Gastroesophageal sphincter (tissue), 3 donors: ENCODE data around the gene CACNA1F.

Experiments used
- EP300 ChIP-seq: sonication (generic); formaldehyde crosslinking; IDR thresholded peaks from one replicate; pipeline ENCODE4 v1.6.1; 2017; ENCODE audit warnings: antibody characterized with exemption, mild to moderate bottlenecking
- POLR2A ChIP-seq, 2 donors: fragments of 450-650 bp; IDR thresholded peaks; one replicate each; pipeline ENCODE4 v1.6.1; 2017; ENCODE audit warnings: antibody characterized with exemption in 2 of 2, mild to moderate bottlenecking in 2 of 2, moderate library complexity in 1 of 2
- POLR2AphosphoS5 ChIP-seq: sonication (generic); formaldehyde crosslinking; IDR thresholded peaks from one replicate; pipeline ENCODE4 v1.6.1; 2017; ENCODE audit warnings: antibody characterized with exemption
- TF ChIP-seq, protein P1 (sequence below), 4 experiments: fragments of 200-600 bp in 2 of 4; fragments of 450-650 bp in 2 of 4; sonication (generic) in 1 of 4; IDR thresholded peaks; one replicate each; pipeline ENCODE4 v1.5.1; 2017 to 2019; ENCODE audit warnings: antibody characterized with exemption in 4 of 4, mild to moderate bottlenecking in 2 of 4, moderate library complexity in 2 of 4

DNA sequence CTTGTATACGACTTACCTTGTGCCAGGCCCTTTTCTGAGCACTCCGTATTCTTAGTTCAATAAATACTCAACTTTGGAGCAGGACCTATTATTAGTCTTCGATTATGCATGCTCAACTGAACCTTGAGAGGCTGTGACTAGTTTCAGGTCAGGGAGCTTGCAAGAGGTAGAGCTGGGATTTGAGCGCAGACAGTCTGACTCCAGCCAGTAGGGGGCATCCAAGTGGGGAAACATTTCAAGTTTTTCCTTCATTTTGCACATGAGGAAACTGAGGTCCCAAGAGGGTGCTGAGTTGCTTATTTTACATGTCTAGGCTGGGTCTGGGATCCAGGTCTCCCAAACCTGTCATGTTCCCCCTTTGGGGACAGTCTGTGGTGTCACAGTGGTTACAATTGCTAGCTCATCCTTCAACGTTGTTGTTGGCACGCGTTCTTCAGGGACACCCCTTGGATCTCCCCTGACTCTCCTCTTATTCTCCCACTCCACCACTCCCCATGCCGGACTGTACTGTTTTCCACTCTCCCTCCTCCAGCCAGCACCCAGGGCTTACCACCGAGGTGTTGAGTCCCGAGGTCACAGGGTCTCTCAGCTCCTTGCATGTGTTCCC, 40.3 kb downstream of the CACNA1F start:
- TF ChIP-seq, protein P1, sequence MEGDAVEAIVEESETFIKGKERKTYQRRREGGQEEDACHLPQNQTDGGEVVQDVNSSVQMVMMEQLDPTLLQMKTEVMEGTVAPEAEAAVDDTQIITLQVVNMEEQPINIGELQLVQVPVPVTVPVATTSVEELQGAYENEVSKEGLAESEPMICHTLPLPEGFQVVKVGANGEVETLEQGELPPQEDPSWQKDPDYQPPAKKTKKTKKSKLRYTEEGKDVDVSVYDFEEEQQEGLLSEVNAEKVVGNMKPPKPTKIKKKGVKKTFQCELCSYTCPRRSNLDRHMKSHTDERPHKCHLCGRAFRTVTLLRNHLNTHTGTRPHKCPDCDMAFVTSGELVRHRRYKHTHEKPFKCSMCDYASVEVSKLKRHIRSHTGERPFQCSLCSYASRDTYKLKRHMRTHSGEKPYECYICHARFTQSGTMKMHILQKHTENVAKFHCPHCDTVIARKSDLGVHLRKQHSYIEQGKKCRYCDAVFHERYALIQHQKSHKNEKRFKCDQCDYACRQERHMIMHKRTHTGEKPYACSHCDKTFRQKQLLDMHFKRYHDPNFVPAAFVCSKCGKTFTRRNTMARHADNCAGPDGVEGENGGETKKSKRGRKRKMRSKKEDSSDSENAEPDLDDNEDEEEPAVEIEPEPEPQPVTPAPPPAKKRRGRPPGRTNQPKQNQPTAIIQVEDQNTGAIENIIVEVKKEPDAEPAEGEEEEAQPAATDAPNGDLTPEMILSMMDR (IDR thresholded peaks at IDR 0.05), result peak in 3 of 4 experiments; percentile 32 to 51 (median 33)
- TF ChIP-seq POLR2A (IDR thresholded peaks at IDR 0.05) (no peak), EP300 (no peak), POLR2AphosphoS5 (no peak)
